Aortic smooth muscle cell (primary cell): ENCODE measurements around the gene NFE2. TPM values are rescaled to one million over a fixed set of nuclear protein-coding genes. Genes with fewer than 3 reads are reported as not detected.

Source experiments
- total RNA-seq: library from RNA; depleted of rRNA; stranded (reverse); fragments of >200 nt; gene quantifications from 2 replicates; pipeline ENCODE4 v1.2.3, GENCODE V29; 2014

The NFE2 gene
- not detected in 2 replicates for total RNA-seq

DNA sequence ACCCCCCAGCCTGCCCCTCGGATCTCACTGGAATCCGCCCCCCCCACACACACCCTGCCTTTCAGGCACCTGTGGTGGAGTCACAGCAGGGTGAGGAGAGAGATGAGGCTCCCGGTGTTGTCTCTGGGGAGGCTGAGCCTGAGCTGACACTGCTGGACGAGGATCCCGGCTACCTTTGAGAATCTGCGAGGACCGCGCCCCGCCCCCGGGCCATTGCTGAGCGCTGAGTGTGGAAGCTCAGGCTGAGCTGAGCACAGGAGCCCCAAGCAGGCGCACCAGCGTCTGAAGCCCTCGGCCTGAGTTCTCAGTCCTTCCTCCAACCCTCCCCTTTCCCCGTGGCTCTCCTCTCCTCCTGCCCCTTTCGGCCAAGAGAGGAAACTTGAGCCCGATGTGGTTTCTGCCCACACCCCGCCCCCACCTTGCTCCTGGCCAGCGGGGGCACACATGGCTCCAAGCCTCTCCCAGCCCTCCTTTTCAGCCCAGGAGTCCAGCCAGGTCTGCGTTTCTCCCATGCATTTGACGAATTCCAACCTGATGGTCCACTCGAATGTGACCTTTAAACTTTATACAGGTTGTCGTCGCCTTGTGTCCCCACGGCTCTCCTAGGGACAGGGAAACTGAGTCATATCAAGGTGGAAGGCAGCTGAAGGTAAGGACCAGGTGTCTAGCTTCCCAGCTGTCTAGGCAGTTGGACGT lies at the start of gene NFE2:
Gene NFE2 (minus strand): TSS at position 284 of the 696 bp plus-strand sequence. CDS start 5,767 bp downstream, outside the sequence.

DNA sequence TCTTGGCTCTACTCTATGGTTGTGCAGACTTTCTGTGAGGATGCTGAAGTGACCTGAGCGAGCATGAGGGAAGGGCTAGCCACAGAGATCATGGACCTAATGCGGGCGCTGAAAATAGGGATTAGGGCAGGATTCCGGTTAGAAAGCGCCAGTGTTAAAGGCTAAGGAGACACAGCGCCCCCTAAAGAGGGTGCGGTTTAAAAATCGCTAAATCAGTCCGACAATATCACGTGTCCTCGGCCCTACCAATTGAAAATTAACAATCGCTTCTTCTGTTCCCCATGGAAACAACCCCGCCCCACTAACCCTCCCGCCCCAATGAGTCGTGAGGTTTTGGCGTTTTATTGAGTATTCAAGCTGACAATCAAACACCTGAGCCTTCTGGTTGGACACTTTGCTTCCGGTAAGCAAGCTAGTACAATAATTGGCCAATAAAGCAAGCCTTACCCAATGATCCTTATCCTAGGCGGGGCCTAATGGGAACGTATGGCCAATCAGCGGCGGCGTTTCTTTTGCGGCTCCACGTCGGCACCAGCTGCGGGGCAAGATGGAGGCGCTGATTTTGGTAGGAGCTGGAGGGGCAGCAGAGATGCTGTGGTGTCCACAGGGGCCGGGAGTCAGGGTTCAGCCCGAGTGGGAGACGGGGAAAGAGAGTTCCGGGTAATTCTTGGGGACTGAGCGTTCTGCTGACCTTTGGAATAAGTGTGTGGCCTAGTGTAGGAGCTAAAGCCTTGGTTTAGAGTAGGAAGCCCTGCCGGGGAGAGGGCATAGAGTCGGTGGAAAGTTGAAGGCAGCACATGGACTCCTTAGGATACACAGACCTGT lies 24.0 kb upstream of the NFE2 start, which contains the start of gene COPZ1:
Gene COPZ1 (plus strand): TSS at position 515 of the 825 bp plus-strand sequence. CDS start 33 bp downstream, at position 548.

DNA sequence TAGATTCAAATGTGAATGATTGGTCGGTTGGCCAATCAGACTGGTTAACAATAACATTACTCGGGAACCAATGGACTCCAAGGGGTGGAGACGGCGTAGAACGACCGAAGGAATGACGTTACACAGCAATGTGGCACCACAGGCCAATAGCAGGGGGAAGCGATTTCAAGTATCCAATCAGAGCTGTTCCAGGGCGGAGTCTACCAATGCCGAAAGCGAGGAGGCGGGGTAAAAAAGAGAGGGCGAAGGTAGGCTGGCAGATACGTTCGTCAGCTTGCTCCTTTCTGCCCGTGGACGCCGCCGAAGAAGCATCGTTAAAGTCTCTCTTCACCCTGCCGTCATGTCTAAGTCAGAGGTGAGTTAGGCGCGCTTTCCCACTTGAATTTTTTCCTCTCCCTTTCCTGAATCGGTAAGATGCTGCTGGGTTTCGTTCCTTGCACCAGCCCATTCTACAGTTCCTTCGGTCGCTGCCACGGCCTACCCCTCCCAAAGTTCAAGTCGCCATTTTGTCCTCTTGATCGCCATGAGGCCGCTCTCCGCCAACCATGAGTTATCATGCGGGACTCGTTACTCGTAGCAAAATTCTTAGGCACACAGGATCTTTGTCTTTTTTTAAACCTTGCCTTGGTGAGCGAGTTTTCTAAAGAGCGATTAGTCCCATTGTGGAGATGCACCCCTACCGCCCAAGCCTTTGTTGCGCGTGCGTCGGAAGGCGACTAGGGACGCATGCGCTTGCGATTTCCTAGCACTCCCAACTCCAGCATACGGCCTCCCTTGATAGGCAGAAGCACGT lies 20.2 kb downstream of the NFE2 start, which contains the start of gene HNRNPA1:
Gene HNRNPA1 (plus strand): TSS at position 259 of the 793 bp plus-strand sequence. CDS start 82 bp downstream, at position 341.

DNA sequence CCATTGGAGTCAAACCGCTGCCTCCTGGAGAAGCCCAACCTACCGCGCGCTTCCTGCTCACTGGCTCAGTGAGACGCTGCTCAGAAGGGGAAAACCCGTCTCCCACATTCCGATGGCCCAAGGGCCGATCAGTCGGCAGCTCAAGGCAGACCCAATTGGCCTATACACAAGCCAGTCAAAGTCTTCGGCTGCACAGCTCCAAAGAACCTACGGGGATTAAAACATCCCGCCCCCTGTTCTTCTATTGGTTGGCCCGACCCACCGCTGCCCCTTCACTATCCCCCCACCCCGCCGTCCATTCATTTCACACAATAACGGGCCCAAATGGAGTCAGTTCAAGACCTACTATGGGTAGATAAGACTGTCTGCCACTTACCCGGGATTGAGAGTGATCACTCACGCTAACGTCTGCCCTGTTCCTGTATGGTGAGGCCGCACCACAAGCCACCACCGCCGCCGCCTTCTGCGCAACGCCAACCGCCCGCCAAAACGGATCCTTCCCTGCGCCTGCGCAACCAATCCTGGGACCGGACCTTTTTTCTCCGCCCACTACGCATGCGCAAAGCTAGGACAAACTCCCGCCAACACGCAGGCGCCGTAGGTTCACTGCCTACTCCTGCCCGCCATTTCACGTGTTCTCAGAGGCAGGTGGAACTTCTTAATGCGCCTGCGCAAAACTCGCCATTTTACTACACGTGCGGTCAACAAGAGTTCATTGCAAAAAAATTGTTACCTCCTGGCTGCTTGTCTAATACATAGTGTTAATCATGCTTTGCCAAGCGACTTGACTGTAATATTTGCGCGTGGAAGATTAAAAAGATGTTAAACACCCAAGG lies 21.0 kb downstream of the NFE2 start, which contains the start of gene CBX5:
Gene CBX5 (minus strand): TSS at position 491 of the 836 bp plus-strand sequence. CDS start 22,472 bp downstream, outside the sequence.

Other genes with a start within 250 kb of the NFE2 start
- not detected in 2 replicates for gene HOXC4, start 247.2 kb downstream of the NFE2 start, total RNA-seq
- gene SMUG1, start 112.0 kb downstream of the NFE2 start, total RNA-seq = 18.4 and 20.1 TPM in 2 replicates
- 39.2 and 44.6 TPM in 2 replicates for gene CBX5, start 20.9 kb downstream of the NFE2 start, total RNA-seq
- 443 and 495 TPM in 2 replicates for gene HNRNPA1, start 20.3 kb downstream of the NFE2 start, total RNA-seq
- gene COPZ1, start 24.1 kb upstream of the NFE2 start, total RNA-seq = 104 and 145 TPM in 2 replicates
- gene GPR84, start 63.5 kb upstream of the NFE2 start, total RNA-seq = 0.06 TPM in 1 of 2 replicates, not detected in the other
- gene ZNF385A, start 83.7 kb upstream of the NFE2 start, total RNA-seq = 0.87 and 0.92 TPM in 2 replicates
- 213 and 260 TPM in 2 replicates for gene ITGA5, start 118.3 kb upstream of the NFE2 start, total RNA-seq
- not detected in 2 replicates for gene GTSF1, start 172.6 kb upstream of the NFE2 start, total RNA-seq
- gene NCKAP1L, start 196.7 kb upstream of the NFE2 start, total RNA-seq = 0.13 TPM in 1 of 2 replicates, not detected in the other
- gene PDE1B, start 248.6 kb upstream of the NFE2 start, total RNA-seq = 0.26 and 0.68 TPM in 2 replicates